Cardiac fibroblast (primary cell): ENCODE results near the gene CTTNBP2.

ENCODE experiments used
- DNase-seq, 2 donors: peaks; one replicate each; pipeline versions ENCODE4 v3.0.0 to v3.0.0-alpha.2; 2010; ENCODE audit warnings: low read depth in 2 of 2
- H3K4me3 ChIP-seq, 2 donors: replicated peaks in 1 of 2; 1 replicate in 1 of 2; 2 replicates in 1 of 2; pipeline ENCODE4 v1.5.1; 2011; ENCODE audit warnings: low read depth in 2 of 2, low read length in 2 of 2, mild to moderate bottlenecking in 2 of 2, moderate library complexity in 1 of 2
- CTCF ChIP-seq: IDR thresholded peaks from one replicate; pipeline ENCODE4 v1.5.1; 2011; ENCODE audit warnings: low read depth, mild to moderate bottlenecking, low read length, inconsistent platforms

The CTTNBP2 gene

GRCh38 chr7:117707080-117707479, 166.2 kb downstream of the CTTNBP2 start:
- TF ChIP-seq CTCF, result no peak
- no peak for DNase-seq
- no peak overlapping the region for H3K4me3 ChIP-seq

GRCh38 chr7:117706210-117706609, 167.0 kb downstream of the CTTNBP2 start:
- no peak for DNase-seq
- TF ChIP-seq CTCF, result no peak
- H3K4me3 ChIP-seq, result no peak overlapping the region

GRCh38 chr7:117705630-117706029, 167.6 kb downstream of the CTTNBP2 start:
- no peak overlapping the region for H3K4me3 ChIP-seq
- no peak for DNase-seq
- TF ChIP-seq CTCF, result no peak

- H3K4me3 ChIP-seq, result no peak overlapping the region
- TF ChIP-seq CTCF, result no peak
Measured at GRCh38 chr7:117704063-117704462, 169.2 kb downstream of the CTTNBP2 start.

GRCh38 chr7:117698018-117698417, 175.2 kb downstream of the CTTNBP2 start:
- no peak for DNase-seq

More at GRCh38 chr7:117704063-117704462, 169.2 kb downstream of the CTTNBP2 start:
- DNase-seq, result no peak

GRCh38 chr7:117692338-117692737, 180.9 kb downstream of the CTTNBP2 start:
- TF ChIP-seq CTCF, result no peak
- no peak overlapping the region for H3K4me3 ChIP-seq
- no peak for DNase-seq

More at GRCh38 chr7:117698018-117698417, 175.2 kb downstream of the CTTNBP2 start:
- no peak for TF ChIP-seq CTCF
- no peak overlapping the region for H3K4me3 ChIP-seq

GRCh38 chr7:117690147-117690546, 183.1 kb downstream of the CTTNBP2 start:
- TF ChIP-seq CTCF, result no peak
- no peak overlapping the region for H3K4me3 ChIP-seq
- no peak for DNase-seq
